ENCODE measurements around the gene MOB1A. TPM values are rescaled to one million over a fixed set of nuclear protein-coding genes. Genes with fewer than 3 reads are reported as not detected.

Gene MOB1A
- total and polyA plus RNA-seq, 2 of the 13 experiments (the other 11 are each of a cell fraction or from before 2014, with no cell fraction given): 48.2 to 139 TPM

- TF ChIP-seq RELA (CRISPR knock-in tag; IDR thresholded peaks at IDR 0.05) (peak; percentile 24; the same call in 1 of the 2 replicates), NR2F1 (CRISPR knock-in tag; IDR thresholded peaks at IDR 0.05) (peak in 1 of 2 experiments; percentile 13; a peak in 1 of 4 replicates), SMAD1 (CRISPR knock-in tag; IDR thresholded peaks at IDR 0.05; ENCODE audit: borderline replicate concordance, low read depth) (peak; percentile 83; the same call in 1 of the 2 replicates), THAP11 (CRISPR knock-in tag; IDR thresholded peaks at IDR 0.05) (peak; percentile 71), PRMT3 (CRISPR knock-in tag; IDR thresholded peaks at IDR 0.05; ENCODE audit: borderline replicate concordance, low read depth) (peak; percentile 95; the same call in 1 of the 2 replicates), ZBTB7A (CRISPR knock-in tag; IDR thresholded peaks at IDR 0.05) (peak; percentile 57; the same call in 1 of the 2 replicates), ZNF660 (CRISPR knock-in tag; IDR thresholded peaks at IDR 0.05; ENCODE audit: borderline replicate concordance, low read depth) (0 out of 2 replicates have a peak, but pooled peaks have one; percentile 51), TSC22D2 (CRISPR knock-in tag; IDR thresholded peaks at IDR 0.05; ENCODE audit: borderline replicate concordance) (peak; percentile 94; the same call in 1 of the 2 replicates), CCAR2 (optimal IDR thresholded peaks at IDR 0.05; ENCODE audit: low read depth, low read length) (no peak), HNRNPUL1 (IDR thresholded peaks at IDR 0.05; ENCODE audit: low read depth, low read length) (no peak), ZNF441 (CRISPR knock-in tag; IDR thresholded peaks at IDR 0.05; ENCODE audit: borderline replicate concordance) (peak; percentile 93), PTBP1 (IDR thresholded peaks at IDR 0.05; ENCODE audit: low read depth, low read length, poor library complexity, severe bottlenecking) (no peak), SNAPC2 (CRISPR knock-in tag; IDR thresholded peaks at IDR 0.05) (peak; percentile 86; the same call in 1 of the 2 replicates), SRF (IDR thresholded peaks at IDR 0.05; ENCODE audit: low read depth, low read length) (no peak), ZNF772 (CRISPR knock-in tag; IDR thresholded peaks at IDR 0.05) (peak; percentile 70; the same call in 1 of the 2 replicates), SAP130 (CRISPR knock-in tag; IDR thresholded peaks at IDR 0.05; ENCODE audit: low read depth) (peak; percentile 85), ZSCAN21 (CRISPR knock-in tag; IDR thresholded peaks at IDR 0.05; ENCODE audit: borderline replicate concordance) (peak; percentile 86; the same call in 1 of the 2 replicates), XRCC5 (optimal IDR thresholded peaks at IDR 0.05; ENCODE audit: low read length) (peak; percentile 91), SP140L (CRISPR knock-in tag; IDR thresholded peaks at IDR 0.05; ENCODE audit: borderline replicate concordance) (no peak), HIC2 (CRISPR knock-in tag; IDR thresholded peaks at IDR 0.05; ENCODE audit: low read depth) (0 out of 2 replicates have a peak, but pooled peaks have one; percentile 69)
- TF ChIP-seq, protein P1, sequence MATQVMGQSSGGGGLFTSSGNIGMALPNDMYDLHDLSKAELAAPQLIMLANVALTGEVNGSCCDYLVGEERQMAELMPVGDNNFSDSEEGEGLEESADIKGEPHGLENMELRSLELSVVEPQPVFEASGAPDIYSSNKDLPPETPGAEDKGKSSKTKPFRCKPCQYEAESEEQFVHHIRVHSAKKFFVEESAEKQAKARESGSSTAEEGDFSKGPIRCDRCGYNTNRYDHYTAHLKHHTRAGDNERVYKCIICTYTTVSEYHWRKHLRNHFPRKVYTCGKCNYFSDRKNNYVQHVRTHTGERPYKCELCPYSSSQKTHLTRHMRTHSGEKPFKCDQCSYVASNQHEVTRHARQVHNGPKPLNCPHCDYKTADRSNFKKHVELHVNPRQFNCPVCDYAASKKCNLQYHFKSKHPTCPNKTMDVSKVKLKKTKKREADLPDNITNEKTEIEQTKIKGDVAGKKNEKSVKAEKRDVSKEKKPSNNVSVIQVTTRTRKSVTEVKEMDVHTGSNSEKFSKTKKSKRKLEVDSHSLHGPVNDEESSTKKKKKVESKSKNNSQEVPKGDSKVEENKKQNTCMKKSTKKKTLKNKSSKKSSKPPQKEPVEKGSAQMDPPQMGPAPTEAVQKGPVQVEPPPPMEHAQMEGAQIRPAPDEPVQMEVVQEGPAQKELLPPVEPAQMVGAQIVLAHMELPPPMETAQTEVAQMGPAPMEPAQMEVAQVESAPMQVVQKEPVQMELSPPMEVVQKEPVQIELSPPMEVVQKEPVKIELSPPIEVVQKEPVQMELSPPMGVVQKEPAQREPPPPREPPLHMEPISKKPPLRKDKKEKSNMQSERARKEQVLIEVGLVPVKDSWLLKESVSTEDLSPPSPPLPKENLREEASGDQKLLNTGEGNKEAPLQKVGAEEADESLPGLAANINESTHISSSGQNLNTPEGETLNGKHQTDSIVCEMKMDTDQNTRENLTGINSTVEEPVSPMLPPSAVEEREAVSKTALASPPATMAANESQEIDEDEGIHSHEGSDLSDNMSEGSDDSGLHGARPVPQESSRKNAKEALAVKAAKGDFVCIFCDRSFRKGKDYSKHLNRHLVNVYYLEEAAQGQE (IDR thresholded peaks at IDR 0.05; ENCODE audit: borderline replicate concordance in 1 of 2, low read depth in 1 of 2, low read length in 2 of 2): peak in 1 of 2 experiments; percentile 67; a peak in 1 of 4 replicates
- TF ChIP-seq, protein P2, sequence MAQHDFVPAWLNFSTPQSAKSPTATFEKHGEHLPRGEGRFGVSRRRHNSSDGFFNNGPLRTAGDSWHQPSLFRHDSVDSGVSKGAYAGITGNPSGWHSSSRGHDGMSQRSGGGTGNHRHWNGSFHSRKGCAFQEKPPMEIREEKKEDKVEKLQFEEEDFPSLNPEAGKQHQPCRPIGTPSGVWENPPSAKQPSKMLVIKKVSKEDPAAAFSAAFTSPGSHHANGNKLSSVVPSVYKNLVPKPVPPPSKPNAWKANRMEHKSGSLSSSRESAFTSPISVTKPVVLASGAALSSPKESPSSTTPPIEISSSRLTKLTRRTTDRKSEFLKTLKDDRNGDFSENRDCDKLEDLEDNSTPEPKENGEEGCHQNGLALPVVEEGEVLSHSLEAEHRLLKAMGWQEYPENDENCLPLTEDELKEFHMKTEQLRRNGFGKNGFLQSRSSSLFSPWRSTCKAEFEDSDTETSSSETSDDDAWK (CRISPR knock-in tag; IDR thresholded peaks at IDR 0.05): no peak
Measured at GRCh38 chr2:74198461-74199274, 20.0 kb upstream of the MOB1A start, which contains the start of gene MTHFD2 (continued).
